Stimulated activated naive B cell treated with anti-CD40 and anti-IgM and Interleukin-4, amounts not matched to agents 10 μg/mL and 1 μg/mL and 100 μg/mL, for 72 hours (primary cell): Measurements from ENCODE around the gene TCTN2.

Experiments used
- ATAC-seq, 2 donors: fragments of 150-1000 bp; cut with Tn5 transposase; replicated peaks; 2 replicates each; pipeline ENCODE4 v1.10.0; 2021; ENCODE audit warnings: moderate library complexity in 1 of 2
- DNase-seq: peaks from one replicate; pipeline ENCODE4 v3.0.0; 2021
- H3K27ac Mint-ChIP-seq: one replicate; pipeline ENCODE4 v1.8.0; 2022; ENCODE audit warnings: mild to moderate bottlenecking, mixed read lengths
- H3K27me3 Mint-ChIP-seq, 2 donors: one replicate each; pipeline ENCODE4 v1.8.0; 2022; ENCODE audit warnings: mixed read lengths in 2 of 2
- H3K36me3 Mint-ChIP-seq, 2 donors: one replicate each; pipeline ENCODE4 v1.8.0; 2022; ENCODE audit warnings: mixed read lengths in 2 of 2, mild to moderate bottlenecking in 1 of 2
- H3K4me1 Mint-ChIP-seq, 2 donors: one replicate each; pipeline ENCODE4 v1.8.0; 2022; ENCODE audit warnings: mixed read lengths in 2 of 2, mild to moderate bottlenecking in 1 of 2
- H3K4me3 Mint-ChIP-seq, 2 donors: one replicate each; pipeline ENCODE4 v1.8.0; 2022; ENCODE audit warnings: mild to moderate bottlenecking in 2 of 2, mixed read lengths in 2 of 2, moderate library complexity in 1 of 2
- H3K9me3 Mint-ChIP-seq, 2 donors: one replicate each; pipeline ENCODE4 v1.8.0; 2022; ENCODE audit warnings: mixed read lengths in 2 of 2, mild to moderate bottlenecking in 1 of 2

Gene TCTN2

GRCh38 chr12:123670882-123671728 is at the start of gene TCTN2:
Gene TCTN2, plus strand, starts transcription at chr12:123671113. Its CDS starts 128 bp downstream, at chr12:123671241.
- H3K36me3 Mint-ChIP-seq = peaks cover 8 to 16% of the 10 kb centered on the region in 2 donors
- ATAC-seq (peak; percentile 100), DNase-seq (peak; percentile 87)
- peaks cover 7 to 19% of the 10 kb centered on the region in 2 donors for H3K4me1 Mint-ChIP-seq
- H3K27ac Mint-ChIP-seq = peak within 1 kb of the TSS; percentile 77
- H3K27me3 Mint-ChIP-seq = no peaks in the 10 kb centered on the region
- no peaks in the 10 kb centered on the region for H3K9me3 Mint-ChIP-seq
- H3K4me3 Mint-ChIP-seq = peak within 1 kb of the TSS; percentile 90 to 95

- Mint-ChIP-seq H3K4me1 (peaks cover 0 to 6% of the 10 kb centered on the region in 2 donors), H3K27ac (no peak overlapping the region), H3K27me3 (no peaks in the 10 kb centered on the region), H3K9me3 (no peaks in the 10 kb centered on the region), H3K4me3 (no peak overlapping the region), H3K36me3 (peaks cover 29 to 56% of the 10 kb centered on the region in 2 donors)
- DNase-seq (no peak), ATAC-seq (no peak)
These were observed 49.0 kb upstream of the TCTN2 start for GRCh38 chr12:123621619-123622530.

- DNase-seq (peak; percentile 96), ATAC-seq (peak; percentile 99)
- H3K27ac Mint-ChIP-seq = peak within 1 kb of the TSS; percentile 99
- H3K4me3 Mint-ChIP-seq = peak within 1 kb of the TSS; percentile 96 to 99
- H3K27me3 Mint-ChIP-seq = no peaks in the 10 kb centered on the region
- peaks cover 8 to 18% of the 10 kb centered on the region in 2 donors for H3K4me1 Mint-ChIP-seq
- H3K36me3 Mint-ChIP-seq = peaks cover 17 to 32% of the 10 kb centered on the region in 2 donors
- H3K9me3 Mint-ChIP-seq = no peaks in the 10 kb centered on the region
These were observed 37.4 kb upstream of the TCTN2 start, which contains the start of the genes EIF2B1 and GTF2H3 for GRCh38 chr12:123633379-123634141. Gene EIF2B1, minus strand, starts transcription at chr12:123633686. Its CDS starts 129 bp downstream, at chr12:123633557. Gene GTF2H3, plus strand, starts transcription at chr12:123633829. Its CDS starts 31 bp downstream, at chr12:123633860.

GRCh38 chr12:123634142-123634561 is 36.8 kb upstream of the TCTN2 start:
- Mint-ChIP-seq H3K4me3 (peak overlapping the region; percentile 96 to 99), H3K4me1 (peaks cover 8 to 18% of the 10 kb centered on the region in 2 donors), H3K9me3 (no peaks in the 10 kb centered on the region), H3K27me3 (no peaks in the 10 kb centered on the region), H3K36me3 (peaks cover 17 to 32% of the 10 kb centered on the region in 2 donors), H3K27ac (peak overlapping the region; percentile 99)
- ATAC-seq (no peak), DNase-seq (peak; percentile 4)

GRCh38 chr12:123643911-123644310 is 27.0 kb upstream of the TCTN2 start:
- no peak for DNase-seq
- H3K27me3 Mint-ChIP-seq = no peaks in the 10 kb centered on the region
- H3K4me3 Mint-ChIP-seq = no peak overlapping the region
- ATAC-seq = no peak
- no peaks in the 10 kb centered on the region for H3K9me3 Mint-ChIP-seq
- H3K27ac Mint-ChIP-seq = no peak overlapping the region
- H3K36me3 Mint-ChIP-seq = peaks cover 23 to 36% of the 10 kb centered on the region in 2 donors
- no peaks in the 10 kb centered on the region for H3K4me1 Mint-ChIP-seq

- no peaks in the 10 kb centered on the region for H3K9me3 Mint-ChIP-seq
- H3K4me1 Mint-ChIP-seq = no peaks in the 10 kb centered on the region
- H3K27ac Mint-ChIP-seq = no peak overlapping the region
- no peaks in the 10 kb centered on the region for H3K27me3 Mint-ChIP-seq
- H3K36me3 Mint-ChIP-seq = peaks cover 22 to 35% of the 10 kb centered on the region in 2 donors
- ATAC-seq (no peak), DNase-seq (no peak)
- no peak overlapping the region for H3K4me3 Mint-ChIP-seq
These were observed 25.5 kb upstream of the TCTN2 start for GRCh38 chr12:123645380-123645779.

GRCh38 chr12:123645878-123646277 is 25.0 kb upstream of the TCTN2 start:
- H3K27ac Mint-ChIP-seq = no peak overlapping the region
- no peak overlapping the region for H3K4me3 Mint-ChIP-seq
- no peaks in the 10 kb centered on the region for H3K9me3 Mint-ChIP-seq
- no peaks in the 10 kb centered on the region for H3K27me3 Mint-ChIP-seq
- H3K4me1 Mint-ChIP-seq = no peaks in the 10 kb centered on the region
- peaks cover 24 to 39% of the 10 kb centered on the region in 2 donors for H3K36me3 Mint-ChIP-seq
- ATAC-seq (no peak), DNase-seq (no peak)

GRCh38 chr12:123648401-123648800 is 22.5 kb upstream of the TCTN2 start:
- ATAC-seq (no peak), DNase-seq (no peak)
- Mint-ChIP-seq H3K36me3 (peaks cover 19 to 37% of the 10 kb centered on the region in 2 donors), H3K27ac (no peak overlapping the region), H3K4me1 (no peaks in the 10 kb centered on the region), H3K4me3 (no peak overlapping the region), H3K27me3 (no peaks in the 10 kb centered on the region), H3K9me3 (no peaks in the 10 kb centered on the region)

- Mint-ChIP-seq H3K36me3 (peaks cover 34 to 41% of the 10 kb centered on the region in 2 donors), H3K9me3 (no peaks in the 10 kb centered on the region), H3K4me3 (no peak overlapping the region), H3K27ac (no peak overlapping the region), H3K27me3 (no peaks in the 10 kb centered on the region), H3K4me1 (peaks cover 0 to 12% of the 10 kb centered on the region in 2 donors)
- DNase-seq (no peak), ATAC-seq (no peak)
These were observed 16.7 kb upstream of the TCTN2 start for GRCh38 chr12:123654129-123654701.

- Mint-ChIP-seq H3K4me1 (peaks cover 2 to 19% of the 10 kb centered on the region in 2 donors), H3K27me3 (no peaks in the 10 kb centered on the region), H3K27ac (no peak overlapping the region), H3K36me3 (peaks cover 38 to 44% of the 10 kb centered on the region in 2 donors), H3K9me3 (no peaks in the 10 kb centered on the region), H3K4me3 (no peak overlapping the region)
- DNase-seq (no peak), ATAC-seq (no peak)
These were observed 15.5 kb upstream of the TCTN2 start for GRCh38 chr12:123655420-123655819.

- H3K9me3 Mint-ChIP-seq = no peaks in the 10 kb centered on the region
These were observed 14.5 kb upstream of the TCTN2 start for GRCh38 chr12:123656392-123656791.

GRCh38 chr12:123657211-123657610 is 13.7 kb upstream of the TCTN2 start:
- Mint-ChIP-seq H3K27me3 (no peaks in the 10 kb centered on the region), H3K9me3 (no peaks in the 10 kb centered on the region), H3K4me3 (no peak overlapping the region), H3K36me3 (peaks cover 32 to 36% of the 10 kb centered on the region in 2 donors), H3K4me1 (peaks cover 2 to 19% of the 10 kb centered on the region in 2 donors), H3K27ac (peak overlapping the region; percentile 6)
- ATAC-seq = no peak
- DNase-seq = no peak

More at GRCh38 chr12:123656392-123656791, 14.5 kb upstream of the TCTN2 start:
- Mint-ChIP-seq H3K36me3 (peaks cover 35 to 41% of the 10 kb centered on the region in 2 donors), H3K27ac (no peak overlapping the region), H3K4me1 (peaks cover 2 to 19% of the 10 kb centered on the region in 2 donors), H3K27me3 (no peaks in the 10 kb centered on the region), H3K4me3 (no peak overlapping the region)
- ATAC-seq (no peak), DNase-seq (no peak)

GRCh38 chr12:123659996-123660727 is 10.8 kb upstream of the TCTN2 start:
- Mint-ChIP-seq H3K27ac (no peak overlapping the region), H3K36me3 (peaks cover 41% of the 10 kb centered on the region in 2 donors), H3K27me3 (no peaks in the 10 kb centered on the region), H3K9me3 (no peaks in the 10 kb centered on the region), H3K4me1 (peaks cover 2 to 19% of the 10 kb centered on the region in 2 donors), H3K4me3 (no peak overlapping the region)
- no peak for DNase-seq
- no peak for ATAC-seq
